ENCODE data around the gene SLC9A1. TPM values are rescaled to one million over a fixed set of nuclear protein-coding genes. Genes with fewer than 3 reads are reported as not detected.

The SLC9A1 gene
- total RNA-seq, 1 donor from 2014 or later = 34.2 TPM

- peaks cover 51% of the 10 kb centered on the region for H3K4me1 Mint-ChIP-seq (ENCODE audit: unreplicated experiment)
- H3K27me3 Mint-ChIP-seq (ENCODE audit: unreplicated experiment) = no peaks in the 10 kb centered on the region
- no peaks in the 10 kb centered on the region for H3K36me3 Mint-ChIP-seq (ENCODE audit: unreplicated experiment)
- DNase-seq (ENCODE audit: extremely low spot score, unreplicated experiment) = no peak
- no peak overlapping the region for H3K4me3 Mint-ChIP-seq (ENCODE audit: unreplicated experiment)
- no peak overlapping the region for H3K27ac Mint-ChIP-seq (ENCODE audit: unreplicated experiment)
- no peaks in the 10 kb centered on the region for H3K9me3 Mint-ChIP-seq (ENCODE audit: unreplicated experiment)
- no peak for TF ChIP-seq CTCF (IDR thresholded peaks at IDR 0.05)
Measured at GRCh38 chr1:27150641-27151040, 4.3 kb downstream of the SLC9A1 start.

- Mint-ChIP-seq H3K4me1 (ENCODE audit: unreplicated experiment) (peaks cover 52% of the 10 kb centered on the region), H3K36me3 (ENCODE audit: unreplicated experiment) (no peaks in the 10 kb centered on the region), H3K27ac (ENCODE audit: unreplicated experiment) (no peak overlapping the region), H3K27me3 (ENCODE audit: unreplicated experiment) (no peaks in the 10 kb centered on the region), H3K4me3 (ENCODE audit: unreplicated experiment) (no peak overlapping the region), H3K9me3 (ENCODE audit: unreplicated experiment) (no peaks in the 10 kb centered on the region)
- no peak for DNase-seq (ENCODE audit: extremely low spot score, unreplicated experiment)
- TF ChIP-seq CTCF (IDR thresholded peaks at IDR 0.05) = no peak
Measured at GRCh38 chr1:27150183-27150582, 4.7 kb downstream of the SLC9A1 start.

- no peaks in the 10 kb centered on the region for H3K36me3 Mint-ChIP-seq (ENCODE audit: unreplicated experiment)
- H3K9me3 Mint-ChIP-seq (ENCODE audit: unreplicated experiment) = no peaks in the 10 kb centered on the region
Measured at GRCh38 chr1:27149762-27150113, 5.2 kb downstream of the SLC9A1 start.

GRCh38 chr1:27149084-27149761, 5.7 kb downstream of the SLC9A1 start:
- TF ChIP-seq CTCF (IDR thresholded peaks at IDR 0.05) = no peak

More at GRCh38 chr1:27149762-27150113, 5.2 kb downstream of the SLC9A1 start:
- no peak for DNase-seq (ENCODE audit: extremely low spot score, unreplicated experiment)
- H3K27me3 Mint-ChIP-seq (ENCODE audit: unreplicated experiment) = no peaks in the 10 kb centered on the region
- H3K4me3 Mint-ChIP-seq (ENCODE audit: unreplicated experiment) = no peak overlapping the region
- no peak for TF ChIP-seq CTCF (IDR thresholded peaks at IDR 0.05)
- peaks cover 52% of the 10 kb centered on the region for H3K4me1 Mint-ChIP-seq (ENCODE audit: unreplicated experiment)
- no peak overlapping the region for H3K27ac Mint-ChIP-seq (ENCODE audit: unreplicated experiment)

GRCh38 chr1:27148591-27148990, 6.3 kb downstream of the SLC9A1 start:
- H3K4me1 Mint-ChIP-seq (ENCODE audit: unreplicated experiment) = peaks cover 48% of the 10 kb centered on the region
- H3K27ac Mint-ChIP-seq (ENCODE audit: unreplicated experiment) = peak overlapping the region; percentile 40
- no peak overlapping the region for H3K4me3 Mint-ChIP-seq (ENCODE audit: unreplicated experiment)
- no peaks in the 10 kb centered on the region for H3K9me3 Mint-ChIP-seq (ENCODE audit: unreplicated experiment)
- DNase-seq (ENCODE audit: extremely low spot score, unreplicated experiment) = no peak
- H3K36me3 Mint-ChIP-seq (ENCODE audit: unreplicated experiment) = no peaks in the 10 kb centered on the region
- TF ChIP-seq CTCF (IDR thresholded peaks at IDR 0.05) = no peak
- no peaks in the 10 kb centered on the region for H3K27me3 Mint-ChIP-seq (ENCODE audit: unreplicated experiment)

More at GRCh38 chr1:27149084-27149761, 5.7 kb downstream of the SLC9A1 start:
- H3K27ac Mint-ChIP-seq (ENCODE audit: unreplicated experiment) = no peak overlapping the region
- no peaks in the 10 kb centered on the region for H3K36me3 Mint-ChIP-seq (ENCODE audit: unreplicated experiment)
- no peak for DNase-seq (ENCODE audit: extremely low spot score, unreplicated experiment)
- H3K27me3 Mint-ChIP-seq (ENCODE audit: unreplicated experiment) = no peaks in the 10 kb centered on the region
- no peaks in the 10 kb centered on the region for H3K9me3 Mint-ChIP-seq (ENCODE audit: unreplicated experiment)
- H3K4me3 Mint-ChIP-seq (ENCODE audit: unreplicated experiment) = no peak overlapping the region
- H3K4me1 Mint-ChIP-seq (ENCODE audit: unreplicated experiment) = peaks cover 49% of the 10 kb centered on the region
